Embryonic facial prominence (tissue), 1 donor: ENCODE data around the gene POLR2F.
"Not testable (repeated sequence)": the region's sequence is repeated elsewhere in the genome, so short reads cannot be mapped to it uniquely, and the experiment has no call there.

ENCODE experiments used
- DNase-seq: peaks from one replicate; pipeline ENCODE4 v3.0.0-alpha.2; 2016; ENCODE audit errors: extremely low spot score

POLR2F gene

DNA sequence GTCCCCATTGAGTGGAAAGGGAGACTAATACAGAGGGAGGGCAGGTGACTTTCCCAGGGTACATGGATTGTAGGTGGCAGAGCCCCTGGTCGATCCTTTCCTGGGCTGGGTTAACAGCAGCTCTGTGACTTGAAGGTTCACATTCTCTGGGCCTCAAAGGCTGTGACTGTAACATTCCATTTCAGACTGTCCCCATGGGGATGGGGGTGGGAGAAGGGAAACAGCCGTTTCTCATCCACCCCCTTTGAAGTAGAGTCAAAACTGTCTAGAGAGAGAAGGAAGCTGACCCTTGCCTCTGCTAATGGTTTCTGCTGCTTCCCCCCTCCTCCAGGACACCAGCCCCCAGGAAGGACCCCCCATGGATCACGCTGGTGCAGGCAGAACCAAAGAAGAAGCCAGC lies 28.2 kb upstream of the POLR2F start:
- DNase-seq, result no peak

GRCh38 chr22:37925767-37926166 lies 27.7 kb upstream of the POLR2F start:
- DNase-seq, result no peak

DNA sequence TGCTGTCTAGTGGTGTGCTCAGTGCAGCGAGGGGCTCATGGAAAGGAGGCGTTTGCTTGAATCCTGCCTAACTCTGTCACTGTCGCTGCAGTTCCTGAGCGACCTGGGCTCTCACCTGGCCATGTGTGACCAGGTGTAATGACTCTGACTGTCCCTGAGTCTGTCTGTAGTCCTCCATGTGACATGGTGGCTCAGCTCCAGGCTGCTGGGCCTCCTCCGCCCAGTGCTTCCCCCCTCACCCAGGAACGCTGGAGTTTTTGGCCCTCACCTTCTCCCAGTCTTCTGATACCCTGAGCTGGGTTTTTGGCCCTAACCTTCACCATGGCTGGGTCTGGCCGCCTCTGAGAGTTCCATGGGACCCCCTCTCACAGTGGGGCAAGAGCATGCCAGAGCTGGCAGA lies 27.1 kb upstream of the POLR2F start:
- DNase-seq, result no peak

DNA sequence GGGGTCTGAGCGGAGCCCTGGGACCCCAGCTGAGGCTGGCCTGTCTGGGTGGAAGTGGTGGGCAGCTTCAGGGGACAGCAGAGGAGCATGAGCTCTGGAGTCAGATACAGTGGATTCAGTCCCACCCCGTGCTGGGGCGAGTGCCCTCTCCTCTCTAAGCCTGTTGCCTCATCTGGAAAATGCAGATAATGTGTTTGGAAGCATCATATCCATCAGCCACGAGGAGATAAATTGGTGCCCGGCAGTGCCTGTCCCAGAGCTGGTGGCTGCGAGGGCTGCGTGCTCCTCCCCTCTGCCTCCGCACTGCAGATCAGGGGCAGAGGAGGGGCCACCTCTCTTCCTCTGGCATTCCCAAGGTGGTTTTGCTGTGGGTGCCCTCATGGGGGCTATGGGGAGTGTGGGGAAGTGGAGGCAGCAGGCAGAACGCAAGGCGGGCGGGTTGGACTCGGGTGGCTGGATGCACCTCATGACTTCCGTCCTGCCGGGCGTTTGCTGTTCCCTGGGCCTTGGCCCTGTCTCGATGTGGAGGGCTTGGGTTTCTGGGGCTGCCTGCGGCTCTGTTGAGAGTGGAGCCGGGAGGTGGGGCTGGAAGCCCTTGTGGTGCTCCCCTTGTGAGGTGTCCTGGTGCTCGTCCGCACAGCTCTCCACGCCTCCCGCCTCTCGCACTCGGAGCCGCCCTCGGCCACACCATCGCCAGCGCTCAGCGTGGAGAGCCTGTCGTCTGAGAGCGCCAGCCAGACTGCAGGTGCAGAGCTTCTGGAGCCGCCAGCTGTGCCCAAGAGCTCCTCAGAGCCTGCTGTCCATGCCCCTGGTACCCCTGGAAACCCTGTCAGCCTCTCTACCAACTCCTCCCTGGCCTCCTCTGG lies 26.5 kb upstream of the POLR2F start:
- DNase-seq, result no peak

DNA sequence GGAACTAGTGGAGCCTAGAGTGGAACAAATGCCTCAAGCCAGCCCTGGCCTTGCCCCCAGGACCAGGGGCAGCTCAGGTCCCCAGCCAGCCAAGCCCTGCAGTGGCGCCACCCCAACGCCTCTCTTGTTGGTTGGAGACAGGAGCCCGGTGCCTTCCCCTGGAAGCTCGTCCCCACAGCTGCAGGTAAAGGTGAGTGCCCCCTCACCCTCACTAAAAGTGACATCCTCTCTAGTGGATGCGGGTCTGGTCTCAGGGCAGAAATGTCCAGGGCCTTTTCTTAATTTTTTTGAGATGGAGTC lies 25.9 kb upstream of the POLR2F start:
- DNase-seq, result no peak

- no peak for DNase-seq
Observed at GRCh38 chr22:37929390-37929789, 24.1 kb upstream of the POLR2F start.

- DNase-seq, result no peak
Observed at GRCh38 chr22:37930270-37930951, 23.1 kb upstream of the POLR2F start.

- no peak for DNase-seq
Observed at GRCh38 chr22:37930952-37931440, 22.5 kb upstream of the POLR2F start.

GRCh38 chr22:37931893-37932389 lies 21.6 kb upstream of the POLR2F start:
- no peak for DNase-seq

DNA sequence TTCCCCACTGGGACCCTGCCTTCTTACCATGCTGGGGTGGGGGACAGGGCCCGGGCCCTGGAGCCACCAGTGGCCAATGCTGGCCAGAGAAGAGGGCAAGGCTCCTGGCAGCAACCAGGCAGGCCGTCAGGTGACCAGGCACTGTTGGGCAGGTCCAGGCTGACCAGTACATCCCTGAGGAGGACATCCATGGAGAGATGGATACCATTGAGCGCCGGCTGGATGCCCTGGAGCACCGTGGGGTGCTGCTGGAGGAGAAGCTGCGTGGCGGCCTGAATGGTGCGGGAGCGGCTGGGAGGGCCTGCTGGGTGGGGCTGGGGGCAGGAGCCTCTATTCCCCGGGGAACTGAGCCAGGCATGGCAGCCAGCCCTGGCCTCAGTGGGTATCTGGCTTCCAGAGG lies 21.1 kb upstream of the POLR2F start:
- DNase-seq, result no peak

- DNase-seq, result no peak
Observed at GRCh38 chr22:37932821-37933578, 20.5 kb upstream of the POLR2F start.

- no peak for DNase-seq
Observed at GRCh38 chr22:37933711-37934376, 19.7 kb upstream of the POLR2F start.

DNA sequence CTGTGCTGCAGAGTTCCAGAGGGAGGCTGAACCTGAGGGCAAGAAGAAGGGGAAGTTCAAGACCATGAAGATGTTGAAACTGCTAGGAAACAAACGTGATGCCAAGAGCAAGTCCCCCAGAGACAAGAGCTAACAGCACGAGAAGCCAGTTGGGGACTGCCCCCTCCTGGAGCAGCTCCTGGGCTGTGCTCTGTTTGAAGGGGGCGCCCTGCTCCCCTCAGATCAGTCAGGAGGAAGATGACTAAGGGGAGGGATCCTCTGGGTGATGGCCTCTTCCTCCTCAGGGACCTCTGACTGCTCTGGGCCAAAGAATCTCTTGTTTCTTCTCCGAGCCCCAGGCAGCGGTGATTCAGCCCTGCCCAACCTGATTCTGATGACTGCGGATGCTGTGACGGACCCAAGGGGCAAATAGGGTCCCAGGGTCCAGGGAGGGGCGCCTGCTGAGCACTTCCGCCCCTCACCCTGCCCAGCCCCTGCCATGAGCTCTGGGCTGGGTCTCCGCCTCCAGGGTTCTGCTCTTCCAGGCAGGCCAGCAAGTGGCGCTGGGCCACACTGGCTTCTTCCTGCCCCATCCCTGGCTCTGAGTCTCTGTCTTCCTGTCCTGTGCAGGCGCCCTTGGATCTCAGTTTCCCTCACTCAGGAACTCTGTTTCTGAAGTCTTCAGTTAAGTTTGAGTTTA lies 12.7 kb upstream of the POLR2F start:
- DNase-seq, result no peak

GRCh38 chr22:37942133-37942532 lies 11.4 kb upstream of the POLR2F start:
- no peak for DNase-seq

DNA sequence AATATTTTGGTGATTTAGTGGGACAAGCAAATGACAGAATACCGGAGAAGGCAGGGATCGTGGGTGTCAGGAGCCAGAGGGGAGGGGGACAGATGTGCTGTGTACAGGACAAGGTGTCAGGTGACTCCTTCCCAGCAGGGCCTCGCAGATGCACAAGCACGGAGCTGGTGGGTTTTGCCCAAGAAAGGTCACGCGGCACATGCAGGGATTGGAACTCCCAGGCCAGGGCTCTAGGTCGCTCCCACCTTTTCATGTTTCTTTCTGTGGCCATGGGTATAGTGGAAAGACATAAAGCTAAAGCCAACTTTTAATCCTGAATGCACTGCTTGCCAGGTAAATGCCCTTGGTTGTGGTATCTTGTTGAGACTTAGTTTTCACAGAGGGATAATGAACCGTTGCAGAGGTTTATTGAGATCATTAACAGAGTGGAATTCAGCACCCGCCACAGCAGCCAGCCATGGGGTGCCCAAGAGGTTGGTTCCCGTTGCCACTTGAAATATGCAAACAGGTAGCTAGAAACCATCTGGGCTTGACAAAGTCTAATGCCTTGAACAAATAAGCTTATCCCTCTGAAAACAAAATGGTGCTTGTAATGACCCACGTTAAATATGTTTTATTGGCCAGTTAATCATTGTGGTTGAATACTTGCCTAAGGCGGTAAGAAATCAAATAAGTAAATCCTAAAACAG lies 10.2 kb upstream of the POLR2F start:
- no peak for DNase-seq

- DNase-seq, result no peak
Observed at GRCh38 chr22:37943825-37944198, 9.7 kb upstream of the POLR2F start.

GRCh38 chr22:37944423-37944822 lies 9.1 kb upstream of the POLR2F start:
- not testable (repeated sequence) for DNase-seq

- DNase-seq, result not testable (repeated sequence)
Observed at GRCh38 chr22:37947142-37947795, 6.2 kb upstream of the POLR2F start.

- no peak for DNase-seq
Observed at GRCh38 chr22:37951305-37951704, 2.2 kb upstream of the POLR2F start.

DNA sequence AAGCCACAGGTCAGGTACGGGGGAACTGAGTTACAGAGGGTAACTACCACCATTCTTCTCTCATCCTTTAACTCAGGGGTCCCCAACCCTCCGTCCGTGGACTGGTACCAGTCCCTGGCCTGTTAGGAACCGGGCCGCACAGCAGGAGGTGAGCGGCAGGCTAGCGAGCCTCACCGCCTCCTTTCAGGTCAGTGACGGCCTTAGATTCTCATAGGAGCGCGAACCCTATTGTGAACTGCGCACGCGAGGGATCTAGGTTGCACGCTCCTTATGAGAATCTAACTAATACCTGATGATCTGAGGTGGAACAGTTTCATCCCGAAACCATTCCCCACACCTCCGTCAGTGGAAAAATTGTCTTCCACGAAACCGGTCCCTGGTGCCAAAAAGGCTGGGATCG lies 870 bp upstream of the POLR2F start:
- not testable (repeated sequence) for DNase-seq
